NB4 (cell line): Measurements from ENCODE around the gene CYP2C18.
"Not testable (repeated sequence)": the region's sequence is repeated elsewhere in the genome, so short reads cannot be mapped to it uniquely, and the experiment has no call there.

ENCODE experiments used
- MYC ChIP-seq: IDR thresholded peaks from 2 replicates; pipeline ENCODE4 v1.6.1; 2011; ENCODE audit warnings: low read depth, low read length
- POLR2A ChIP-seq: IDR thresholded peaks from 2 replicates; pipeline ENCODE4 v1.6.1; 2011; ENCODE audit warnings: mild to moderate bottlenecking; ENCODE audit not compliant: insufficient read length; ENCODE audit errors: extremely low read depth
- TF ChIP-seq, protein P1 (sequence below): IDR thresholded peaks from one replicate; pipeline ENCODE4 v1.5.1; 2012; ENCODE audit warnings: low read depth, low read length

DNA sequence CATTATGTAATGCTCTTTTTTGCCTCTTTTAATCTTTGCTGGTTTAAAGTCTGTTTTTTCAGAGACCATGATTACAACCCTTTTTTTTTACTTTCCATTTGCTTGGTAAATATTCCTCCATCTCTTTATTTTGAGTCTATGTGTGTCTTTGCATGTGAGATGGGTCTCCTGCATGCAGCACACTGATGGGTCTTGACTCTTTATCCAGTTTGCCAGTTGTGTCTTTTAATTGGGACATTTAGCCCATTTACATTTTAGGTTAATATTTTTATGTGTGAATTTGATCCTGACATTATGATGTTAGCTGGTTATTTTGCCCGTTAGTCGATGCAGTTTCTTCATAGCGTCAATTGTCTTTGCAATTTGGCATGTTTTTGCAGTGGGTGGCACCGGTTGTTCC is 45.4 kb upstream of the CYP2C18 start:
- not testable (repeated sequence) for TF ChIP-seq POLR2A, MYC
- TF ChIP-seq, protein P1, sequence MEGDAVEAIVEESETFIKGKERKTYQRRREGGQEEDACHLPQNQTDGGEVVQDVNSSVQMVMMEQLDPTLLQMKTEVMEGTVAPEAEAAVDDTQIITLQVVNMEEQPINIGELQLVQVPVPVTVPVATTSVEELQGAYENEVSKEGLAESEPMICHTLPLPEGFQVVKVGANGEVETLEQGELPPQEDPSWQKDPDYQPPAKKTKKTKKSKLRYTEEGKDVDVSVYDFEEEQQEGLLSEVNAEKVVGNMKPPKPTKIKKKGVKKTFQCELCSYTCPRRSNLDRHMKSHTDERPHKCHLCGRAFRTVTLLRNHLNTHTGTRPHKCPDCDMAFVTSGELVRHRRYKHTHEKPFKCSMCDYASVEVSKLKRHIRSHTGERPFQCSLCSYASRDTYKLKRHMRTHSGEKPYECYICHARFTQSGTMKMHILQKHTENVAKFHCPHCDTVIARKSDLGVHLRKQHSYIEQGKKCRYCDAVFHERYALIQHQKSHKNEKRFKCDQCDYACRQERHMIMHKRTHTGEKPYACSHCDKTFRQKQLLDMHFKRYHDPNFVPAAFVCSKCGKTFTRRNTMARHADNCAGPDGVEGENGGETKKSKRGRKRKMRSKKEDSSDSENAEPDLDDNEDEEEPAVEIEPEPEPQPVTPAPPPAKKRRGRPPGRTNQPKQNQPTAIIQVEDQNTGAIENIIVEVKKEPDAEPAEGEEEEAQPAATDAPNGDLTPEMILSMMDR, result not testable (repeated sequence)
